Stimulated activated CD4-positive, alpha-beta T cell treated with anti-CD3 and anti-CD28 coated beads, Interleukin-2, amount 100 ng/mL, for 48 hours (primary cell): ENCODE results near the gene OR6J1.
"Not testable (repeated sequence)": the region's sequence is repeated elsewhere in the genome, so short reads cannot be mapped to it uniquely, and the experiment has no call there.

Experiments
- DNase-seq, 2 donors: peaks; one replicate each; pipeline ENCODE4 v3.0.0-alpha.2; 2020

Gene OR6J1

DNA sequence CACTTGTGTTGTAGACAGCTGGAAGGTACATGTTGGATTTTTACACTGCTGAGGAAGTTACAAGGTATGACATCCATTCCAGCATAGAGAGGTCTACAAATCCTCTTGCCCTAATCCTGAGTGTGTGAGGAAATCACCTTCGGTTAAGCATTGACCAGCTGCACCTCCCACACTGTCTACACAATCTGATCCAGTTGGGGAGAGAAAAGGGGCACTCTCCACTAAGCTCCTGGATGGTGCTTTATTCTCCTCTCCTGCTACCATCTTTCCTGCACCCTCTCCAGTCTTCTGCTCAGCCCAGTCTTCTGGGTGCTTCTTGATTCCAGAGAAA, at the start of gene OR6J1:
TSS of gene OR6J1 (minus strand) at position 48 of the 331 bp plus-strand sequence. CDS start 9,541 bp downstream, outside the sequence.
- DNase-seq = no peak

DNA sequence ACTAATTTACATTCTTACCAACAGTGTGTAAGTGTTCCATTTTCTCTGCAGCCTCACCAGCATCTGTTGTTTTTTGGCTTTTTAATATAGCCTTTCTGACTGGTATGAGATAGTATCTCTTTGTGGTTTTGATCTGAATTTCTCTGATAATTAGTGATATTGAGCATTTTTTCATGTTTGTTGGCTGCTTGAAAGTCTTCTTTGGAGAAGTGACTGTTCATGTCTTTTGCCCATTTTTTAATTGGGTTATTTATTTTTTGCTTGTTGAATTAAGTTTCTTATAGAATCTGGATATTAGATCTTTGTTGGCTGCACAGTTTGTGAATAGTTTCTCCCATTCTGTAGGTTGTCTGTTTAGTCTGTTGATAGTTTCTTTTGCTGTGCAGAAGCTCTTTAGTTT, 48.0 kb upstream of the OR6J1 start:
- DNase-seq = no peak

DNA sequence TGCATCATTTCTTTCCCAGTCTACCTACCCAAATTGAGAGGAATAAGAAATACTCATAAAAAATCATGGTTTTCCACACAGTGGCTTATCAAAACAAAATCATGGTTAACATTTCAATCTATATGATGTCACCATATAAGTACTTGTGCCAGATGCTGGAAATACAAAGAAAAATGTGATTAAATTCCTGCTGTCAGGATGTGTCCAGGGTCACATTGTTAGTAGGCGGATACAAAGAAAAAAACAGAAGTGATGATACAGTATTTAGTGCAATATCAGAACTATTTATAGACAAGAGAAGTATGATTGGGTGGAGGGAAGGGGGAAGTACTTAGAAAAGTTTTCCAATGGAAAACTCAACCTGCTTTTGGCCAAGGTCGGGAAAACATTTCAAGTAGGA, 47.0 kb upstream of the OR6J1 start:
- DNase-seq = no peak

DNA sequence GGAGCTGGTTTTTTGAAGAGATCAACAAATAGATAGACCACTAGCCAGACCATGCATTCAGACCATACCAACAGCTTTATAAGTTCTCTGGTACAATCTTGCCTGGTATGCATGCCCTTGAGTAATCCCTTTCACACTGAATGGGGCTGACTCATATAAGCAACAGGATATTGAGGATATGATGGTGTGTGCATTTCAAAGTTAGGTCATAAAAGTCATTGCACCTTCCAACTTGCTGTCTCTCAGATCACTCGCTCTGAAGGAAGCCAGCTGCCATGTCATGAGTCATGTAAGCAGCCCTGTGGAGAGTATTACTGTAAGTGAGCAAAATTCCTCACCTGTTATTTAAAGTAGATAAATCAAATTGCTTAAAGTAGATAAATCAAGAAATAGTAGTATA, 45.0 kb upstream of the OR6J1 start:
- DNase-seq = no peak

DNA sequence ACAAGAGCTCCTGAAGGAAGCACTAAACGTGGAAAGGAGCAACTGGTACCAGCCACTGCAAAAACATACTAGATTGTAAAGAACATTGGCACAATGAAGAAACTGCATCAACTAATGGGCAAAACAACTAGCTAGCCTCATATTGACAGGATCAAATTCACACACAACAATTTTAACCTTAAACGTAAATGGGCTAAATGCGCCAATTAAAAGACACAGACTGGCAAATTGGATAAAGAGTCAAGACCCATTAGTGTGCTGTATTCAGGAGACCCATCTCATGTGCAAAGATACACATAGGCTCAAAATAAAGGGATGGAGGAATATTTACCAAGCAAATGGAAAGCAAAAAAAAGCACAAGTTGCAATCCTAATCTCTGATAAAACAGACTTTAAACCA, 43.8 kb upstream of the OR6J1 start:
- not testable (repeated sequence) for DNase-seq

DNA sequence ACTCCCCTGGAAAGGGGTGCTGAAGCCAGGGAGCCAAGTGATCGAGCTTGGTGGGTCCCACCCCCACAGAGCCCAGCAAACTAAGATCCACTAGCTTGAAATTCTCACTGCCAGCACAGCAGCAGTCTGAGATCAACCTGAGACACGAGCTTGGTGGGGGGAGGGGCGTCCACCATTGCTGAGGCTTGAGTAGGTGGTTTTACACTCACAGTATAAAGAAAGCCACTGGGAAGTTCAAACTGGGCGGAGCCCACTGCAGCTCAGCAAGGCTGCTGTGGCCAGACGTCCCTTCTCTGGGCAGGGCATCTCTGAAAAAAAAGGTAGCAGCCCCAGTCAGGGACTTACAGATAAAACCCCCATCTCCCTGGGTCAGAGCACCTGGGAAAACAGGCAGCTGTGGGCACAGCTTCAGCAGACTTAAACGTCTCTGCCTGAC, 42.0 kb upstream of the OR6J1 start:
- DNase-seq = not testable (repeated sequence)

DNA sequence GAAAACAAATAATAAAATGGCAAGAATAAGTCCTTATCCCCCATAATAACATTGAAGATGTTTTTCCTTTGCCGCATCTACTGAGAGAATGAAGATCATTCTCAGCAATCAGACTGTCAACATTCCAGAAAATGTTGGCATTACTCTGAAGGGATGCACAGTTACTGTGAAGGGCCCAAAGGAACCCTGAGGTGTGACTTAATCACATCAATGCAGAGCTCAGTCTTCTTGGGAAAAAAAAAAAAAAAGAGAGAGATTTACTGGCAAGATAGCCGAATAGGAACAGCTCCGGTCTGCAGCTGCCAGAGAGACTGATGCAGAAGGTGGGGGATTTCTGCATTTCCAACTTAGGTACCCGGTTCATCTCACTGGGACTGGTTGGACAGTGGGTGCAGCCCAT, 41.3 kb upstream of the OR6J1 start:
- DNase-seq = no peak

DNA sequence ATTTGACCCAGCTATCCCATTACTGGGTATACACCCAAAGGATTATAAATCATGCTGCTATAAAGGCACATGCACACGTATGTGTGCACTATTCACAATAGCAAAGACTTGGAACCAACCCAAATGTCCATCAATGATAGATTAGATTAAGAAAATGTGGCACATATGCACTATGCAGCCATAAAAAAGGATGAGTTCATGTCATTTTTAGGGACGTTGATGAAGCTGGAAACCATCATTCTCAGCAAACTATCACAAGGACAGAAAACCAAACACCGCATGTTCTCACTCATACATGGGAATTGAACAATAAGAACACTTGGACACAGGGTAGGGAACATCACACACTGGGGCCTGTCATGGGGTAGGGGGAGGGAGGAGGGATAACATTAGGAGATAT, 39.3 kb upstream of the OR6J1 start:
- DNase-seq = not testable (repeated sequence)

DNA sequence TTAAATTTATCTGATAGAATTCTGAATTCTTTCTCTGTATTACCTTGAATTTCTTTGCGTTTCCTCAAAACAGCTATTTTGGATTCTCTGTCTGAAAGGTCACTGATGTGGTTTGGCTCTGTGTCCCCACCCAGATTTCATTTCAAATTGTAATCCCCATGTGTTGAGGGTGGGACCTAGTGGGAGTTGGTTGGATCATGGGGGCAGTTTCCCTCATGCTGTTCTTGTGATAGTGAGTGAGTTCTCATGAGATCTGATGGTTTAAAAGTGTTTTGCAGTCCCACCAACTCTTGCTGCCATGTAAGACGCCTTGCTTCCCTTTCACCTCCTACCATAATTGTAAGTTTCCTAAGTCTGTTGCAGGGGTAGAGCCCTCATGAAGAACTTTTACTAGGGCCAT, 34.1 kb upstream of the OR6J1 start:
- DNase-seq = no peak

DNA sequence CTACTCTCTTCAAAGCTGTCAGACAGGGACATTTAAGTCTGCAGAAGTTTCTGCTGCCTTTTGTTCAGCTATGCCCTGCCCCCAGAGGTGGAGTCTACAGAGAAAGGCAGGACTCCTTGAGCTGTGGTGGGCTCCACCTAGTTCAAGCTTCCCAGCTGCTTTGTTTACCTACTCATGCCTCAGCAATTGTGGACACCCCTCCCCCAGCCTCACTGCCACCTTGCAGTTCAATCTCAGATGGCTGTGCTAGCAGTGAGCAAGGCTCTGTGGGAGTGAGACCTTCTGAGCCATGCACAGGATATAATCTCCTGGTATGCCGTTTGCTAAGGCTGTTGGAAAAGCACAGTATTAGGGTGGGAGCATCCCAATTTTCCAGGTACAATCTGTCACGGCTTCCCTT, 33.4 kb upstream of the OR6J1 start:
- DNase-seq = not testable (repeated sequence)

DNA sequence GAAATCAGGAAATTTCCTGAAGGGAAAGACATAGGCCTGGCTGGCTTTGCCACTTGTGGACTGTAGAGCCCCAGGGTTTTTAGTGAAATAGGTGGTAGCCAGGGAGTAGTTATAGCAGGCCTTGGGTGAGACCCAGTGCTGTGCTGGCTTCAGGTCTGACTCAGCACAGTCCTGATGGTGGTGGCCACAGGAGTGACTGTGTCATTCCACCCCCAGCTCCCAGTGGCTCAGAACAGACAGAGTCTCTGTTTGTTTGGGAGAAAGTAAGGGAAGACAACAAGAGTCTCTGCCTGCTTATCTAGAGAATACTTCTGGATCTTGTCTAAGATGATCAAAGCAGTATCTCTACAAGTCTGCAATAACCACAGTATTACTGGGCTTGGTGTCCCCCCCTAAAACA, 27.5 kb upstream of the OR6J1 start:
- DNase-seq = no peak

DNA sequence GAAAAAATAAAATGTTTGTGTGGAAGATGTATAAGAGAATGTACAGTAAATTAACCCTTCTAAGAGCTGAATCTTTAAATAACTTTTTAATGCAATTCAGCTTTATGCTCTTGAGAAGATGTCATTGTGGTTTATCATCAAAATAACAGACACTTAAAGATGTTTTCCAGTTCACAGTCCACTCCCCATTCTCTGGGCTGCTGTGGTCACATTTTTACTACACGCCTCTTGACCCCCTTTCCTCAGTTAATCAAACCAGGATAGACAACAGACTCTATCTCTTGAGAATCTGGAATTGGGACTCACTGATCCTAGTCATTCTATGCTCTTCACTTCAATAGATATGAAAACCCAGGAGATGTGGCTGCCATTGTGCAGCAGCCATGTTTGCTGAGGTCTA, 24.7 kb upstream of the OR6J1 start:
- DNase-seq = no peak

DNA sequence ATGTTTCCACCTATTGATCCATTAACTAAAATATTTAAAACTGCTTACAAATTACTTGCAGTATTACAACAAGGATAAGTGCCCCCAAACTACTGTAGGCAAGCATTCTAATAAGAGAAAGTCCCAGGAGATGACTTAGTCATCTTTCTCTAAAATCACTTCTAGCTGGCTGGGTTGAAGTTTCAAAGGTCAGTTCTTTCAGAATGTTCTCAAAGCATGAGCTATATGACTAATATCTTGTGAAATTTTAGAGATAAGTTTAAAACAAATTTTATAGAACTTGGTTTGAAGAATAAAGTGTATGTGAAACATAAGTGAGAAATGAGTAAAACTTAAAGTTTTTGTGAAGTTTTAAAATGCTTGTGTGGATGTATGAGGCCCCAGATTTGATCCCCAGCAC, 24.3 kb upstream of the OR6J1 start:
- no peak for DNase-seq

DNA sequence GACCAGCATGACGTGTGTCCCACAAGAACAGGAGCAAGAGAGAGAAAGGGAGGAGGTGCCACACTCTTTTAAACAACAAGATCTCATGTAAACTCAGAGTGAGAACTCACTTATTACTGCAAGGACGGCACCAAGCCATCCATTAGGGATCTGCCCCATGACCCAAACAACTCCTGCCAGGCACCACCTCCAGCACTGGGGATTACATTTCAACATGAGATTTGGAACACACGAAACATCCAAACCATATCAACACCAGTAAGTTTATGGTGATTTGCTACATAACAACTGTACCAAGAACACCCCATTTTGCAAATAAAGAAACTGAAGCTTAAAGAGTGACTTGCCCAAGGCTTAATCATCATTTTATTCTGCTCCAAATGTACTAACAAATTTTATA, 23.7 kb upstream of the OR6J1 start:
- no peak for DNase-seq

DNA sequence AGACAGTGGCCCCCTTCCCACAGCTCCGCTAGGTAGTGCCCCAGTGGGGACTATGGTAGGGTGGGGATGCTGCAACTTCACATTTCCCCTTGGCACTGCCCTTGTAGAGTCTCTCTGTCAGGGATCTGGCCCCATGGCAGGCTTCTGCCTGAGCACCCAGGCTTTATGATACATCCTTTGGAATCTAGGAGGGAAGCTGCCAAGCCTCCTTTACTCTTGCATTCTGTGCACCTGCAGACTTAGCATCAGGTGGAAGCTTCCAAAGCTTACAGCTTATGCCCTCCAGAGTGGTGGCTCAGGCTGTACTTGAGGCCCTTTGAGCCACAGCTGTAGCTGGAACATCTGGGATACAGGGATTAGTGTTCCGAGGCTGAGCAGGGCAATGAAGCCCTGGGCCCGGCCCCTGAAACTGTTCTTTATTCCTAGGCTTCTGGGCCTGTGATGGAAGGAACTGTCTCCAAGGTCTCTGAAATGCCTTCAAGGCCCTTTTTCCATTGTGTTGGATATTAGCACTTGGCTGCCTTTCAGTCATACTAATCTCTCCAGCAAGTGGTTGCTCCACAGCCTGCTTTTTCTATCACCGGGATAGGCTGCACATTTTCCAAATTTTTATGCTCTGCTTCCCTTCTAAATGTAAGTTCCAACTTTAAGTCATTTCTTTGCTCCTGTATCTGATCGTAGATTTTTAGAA, 22.2 kb upstream of the OR6J1 start:
- DNase-seq = no peak

DNA sequence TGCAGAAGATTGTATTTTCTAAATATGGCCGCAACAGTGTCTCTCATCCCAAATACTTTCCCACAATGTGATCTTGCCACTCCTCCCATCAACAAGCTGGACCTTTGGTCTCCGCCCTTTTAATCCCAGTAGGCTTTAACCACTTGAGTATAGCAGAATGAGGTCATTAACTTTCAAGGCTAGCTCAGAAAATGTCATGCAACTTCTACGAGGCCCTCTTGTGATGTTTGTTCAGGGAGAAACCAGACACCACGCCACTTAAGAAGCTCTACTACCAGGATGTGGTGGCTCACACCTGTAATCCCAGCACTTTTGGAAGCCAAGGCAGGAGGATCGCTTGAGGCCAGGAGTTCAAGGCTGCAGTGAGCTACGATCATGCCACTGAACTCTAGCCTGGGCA, 20.1 kb upstream of the OR6J1 start:
- DNase-seq = no peak

DNA sequence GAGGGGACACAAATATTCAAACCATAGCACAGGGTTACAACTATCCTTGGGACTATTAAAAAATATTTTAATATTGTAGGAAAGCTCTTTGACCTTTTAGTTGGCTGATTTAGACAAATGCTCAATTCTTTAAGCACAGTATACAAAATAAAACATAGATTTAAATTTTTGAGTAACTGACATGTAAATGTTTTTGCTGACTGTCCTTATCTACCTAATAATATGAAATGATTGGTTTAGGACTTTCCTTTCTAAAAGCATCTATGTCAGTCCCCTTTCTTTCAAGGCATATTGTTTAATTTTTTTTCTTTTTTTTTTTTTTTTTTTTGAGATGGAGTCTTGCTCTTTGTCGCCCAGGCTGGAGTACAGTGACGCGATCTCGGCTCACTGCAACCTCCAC, 16.5 kb upstream of the OR6J1 start:
- no peak for DNase-seq

DNA sequence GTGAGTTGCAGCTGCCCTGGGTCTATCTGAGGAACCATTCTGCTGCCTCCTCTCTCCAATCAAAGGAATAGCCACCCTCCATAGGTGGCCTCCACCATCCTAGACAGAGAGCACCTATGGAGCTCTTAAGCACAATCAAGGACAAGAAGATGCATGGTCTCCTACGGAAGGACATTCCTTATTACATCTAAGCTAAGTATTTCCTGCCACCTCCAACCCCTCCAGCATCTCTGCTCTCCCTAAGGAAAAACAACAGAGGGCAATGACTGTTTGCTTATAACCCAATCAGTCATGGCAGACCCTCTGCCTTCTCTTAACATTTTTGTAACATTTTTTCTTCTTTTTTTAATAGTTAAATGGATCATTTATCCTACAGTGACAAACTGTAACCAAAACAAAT, 14.8 kb upstream of the OR6J1 start:
- no peak for DNase-seq

DNA sequence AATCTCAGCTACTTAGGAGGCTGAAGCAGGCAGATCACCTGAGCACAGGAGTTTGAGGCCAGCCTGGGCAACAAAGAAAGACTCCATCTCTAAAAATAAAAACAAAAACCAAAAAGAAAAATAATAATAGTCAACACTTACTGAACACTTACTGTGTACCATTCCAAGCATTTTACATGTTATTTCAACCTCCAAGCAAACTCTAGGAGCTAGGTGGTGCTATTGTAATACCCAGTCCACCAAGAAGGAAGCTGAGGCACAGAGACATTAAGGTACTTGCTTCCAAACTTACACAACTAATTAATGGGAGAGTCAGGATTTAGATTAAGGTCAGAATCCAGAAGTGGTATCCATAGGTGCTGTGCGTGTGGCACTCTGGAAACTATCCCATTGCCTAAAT, 13.7 kb upstream of the OR6J1 start:
- DNase-seq = no peak

DNA sequence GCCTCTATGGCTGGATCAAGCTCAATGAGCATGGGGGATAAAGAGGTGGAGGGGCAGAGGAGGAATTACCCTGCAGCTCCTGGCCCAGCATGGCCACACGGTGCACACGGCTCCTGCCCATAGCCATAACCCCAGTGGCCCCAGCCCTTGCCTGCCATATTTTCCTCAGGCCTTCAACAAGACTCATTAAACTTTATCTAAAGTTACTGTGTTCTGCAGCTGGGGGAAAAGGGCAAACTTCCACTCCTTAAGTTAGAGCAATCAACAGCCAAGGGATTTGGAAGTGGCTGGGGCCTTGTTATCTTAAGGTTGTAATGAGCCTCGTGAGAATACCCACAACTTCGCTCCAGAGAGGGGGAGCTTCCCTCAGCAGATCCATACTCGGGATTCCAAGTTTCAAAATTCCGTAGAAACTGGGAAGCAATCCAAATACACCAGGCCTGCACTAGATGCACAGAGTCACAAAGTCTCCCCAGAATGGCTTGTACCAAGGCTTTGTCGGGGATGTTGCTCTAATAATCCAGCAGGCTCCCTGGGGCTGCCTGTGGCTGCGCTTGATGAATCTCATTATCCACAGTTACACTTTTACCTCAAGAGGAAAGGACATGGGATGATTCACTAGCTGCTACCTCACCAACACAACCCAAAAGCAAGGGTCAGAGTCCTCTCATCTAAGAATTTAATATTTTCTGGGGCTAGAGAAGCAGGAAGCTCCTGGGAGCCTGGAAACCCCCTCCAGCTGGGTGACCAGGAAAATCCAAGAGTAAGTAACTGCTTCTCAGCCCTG, 13.0 kb upstream of the OR6J1 start:
- no peak for DNase-seq

DNA sequence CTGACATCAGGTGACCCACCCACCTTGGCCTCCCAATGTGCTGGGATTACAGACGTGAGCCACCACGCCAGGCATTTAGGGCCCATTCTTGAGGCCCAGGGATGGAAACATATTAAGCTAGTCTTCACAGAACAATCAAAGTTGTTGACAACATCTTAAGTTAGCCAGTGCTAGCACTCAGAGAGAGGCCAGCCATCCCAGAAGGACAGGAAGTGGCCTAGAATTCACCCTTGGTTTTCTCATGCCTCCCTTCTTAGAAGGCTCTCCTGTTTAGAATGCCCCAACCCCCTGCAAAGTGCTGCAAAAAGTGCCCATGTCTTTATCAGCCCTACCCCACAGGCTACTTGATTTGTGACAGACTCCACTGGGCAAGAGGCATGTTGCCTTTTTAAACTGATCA, 12.1 kb upstream of the OR6J1 start:
- DNase-seq = no peak

DNA sequence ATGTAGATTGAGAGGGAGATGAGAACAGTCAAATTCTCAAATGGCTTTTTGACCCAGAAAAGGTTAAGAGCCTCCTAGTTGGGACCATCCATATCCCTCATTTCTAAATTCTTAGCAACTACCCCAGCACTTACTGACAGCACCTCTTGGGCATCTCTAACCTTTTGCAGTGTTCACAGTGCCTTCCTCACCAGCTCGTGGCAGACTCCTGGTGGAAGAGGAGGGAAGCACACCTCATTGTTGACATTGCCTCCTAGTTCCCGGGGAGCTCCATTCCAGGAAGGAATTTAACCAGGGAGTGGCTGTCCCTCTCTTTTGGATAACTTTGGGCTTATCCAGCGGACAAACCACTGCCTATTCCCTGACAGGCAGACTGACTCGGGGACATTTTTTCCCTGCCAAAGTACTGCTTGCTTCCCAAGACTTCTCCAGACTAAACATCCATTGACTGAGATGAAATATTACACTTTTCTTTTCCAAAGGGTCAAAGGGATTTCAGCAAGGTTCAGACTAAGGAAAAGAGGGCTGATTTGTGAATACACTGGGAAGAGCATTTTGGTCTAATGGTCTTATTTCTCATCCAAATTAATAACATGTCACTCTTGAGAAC, 9.0 kb upstream of the OR6J1 start:
- DNase-seq = peak; percentile 29 to 49

DNA sequence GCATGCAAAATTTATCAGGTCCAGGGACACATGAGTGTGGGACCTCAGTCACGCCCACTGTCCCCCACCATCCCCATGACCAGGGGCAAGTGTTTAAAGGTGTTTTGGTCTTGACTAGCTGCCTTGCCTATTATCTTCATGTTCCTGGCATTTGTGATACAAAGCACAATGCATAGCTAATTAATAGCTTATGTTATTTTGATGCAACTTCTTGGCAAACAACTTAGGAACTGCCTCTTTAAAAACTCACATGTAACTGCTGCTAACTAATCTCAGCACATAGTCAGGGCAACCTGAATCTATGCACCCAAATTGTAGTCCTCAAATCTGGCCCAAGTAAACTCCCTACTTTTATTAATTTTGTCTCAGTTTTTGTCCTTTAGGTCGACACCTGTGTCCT, 7.4 kb upstream of the OR6J1 start:
- no peak for DNase-seq

DNA sequence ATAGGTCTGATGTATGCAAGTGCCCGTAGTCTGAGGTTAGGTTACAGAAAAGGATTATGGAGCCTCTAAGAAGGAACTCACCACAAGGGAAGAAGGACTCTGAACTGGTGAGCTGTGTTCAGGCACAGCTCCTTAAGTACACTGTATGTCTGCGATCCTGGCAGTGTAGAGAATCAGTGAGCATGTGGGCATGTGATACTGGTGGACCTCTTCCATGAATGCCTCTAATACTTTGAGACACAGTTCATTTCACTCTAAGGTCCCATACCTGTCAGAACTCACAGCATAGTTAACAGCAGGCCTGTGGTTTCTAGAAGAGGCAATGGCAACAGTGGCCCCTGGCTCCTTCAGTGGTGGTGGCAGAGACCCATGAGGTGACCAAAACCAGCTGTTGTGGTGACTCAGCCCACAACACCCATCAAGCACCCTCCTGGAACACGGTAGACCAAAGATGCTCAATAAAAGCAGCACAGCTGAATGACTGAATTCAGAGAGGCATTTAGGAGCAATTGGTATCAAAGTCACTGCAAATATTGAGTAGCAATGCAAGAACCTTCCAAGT, 6.9 kb upstream of the OR6J1 start:
- no peak for DNase-seq
